Measurements from ENCODE around the gene RBMS3.
"Not testable (repeated sequence)": the region's sequence is repeated elsewhere in the genome, so short reads cannot be mapped to it uniquely, and the experiment has no call there.

DNA sequence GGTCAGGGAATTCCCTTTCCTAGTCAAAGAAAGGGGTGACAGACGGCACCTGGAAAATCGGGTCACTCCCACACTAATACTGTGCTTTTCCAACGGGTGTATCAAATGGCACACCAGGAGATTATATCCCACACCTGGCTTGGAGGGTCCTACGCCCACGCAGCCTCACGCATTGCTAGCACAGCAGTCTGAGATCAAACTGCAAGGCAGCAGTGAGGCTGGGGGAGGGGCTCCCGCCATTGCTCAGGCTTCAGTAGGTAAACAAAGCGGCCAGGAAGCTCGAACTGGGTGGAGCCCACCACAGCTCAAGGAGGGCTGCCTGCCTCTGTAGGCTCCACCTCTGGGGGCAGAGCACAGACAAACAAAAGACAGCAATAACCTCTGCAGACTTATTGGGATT is 769.2 kb downstream of the RBMS3 start:
- TF ChIP-seq, protein P1, sequence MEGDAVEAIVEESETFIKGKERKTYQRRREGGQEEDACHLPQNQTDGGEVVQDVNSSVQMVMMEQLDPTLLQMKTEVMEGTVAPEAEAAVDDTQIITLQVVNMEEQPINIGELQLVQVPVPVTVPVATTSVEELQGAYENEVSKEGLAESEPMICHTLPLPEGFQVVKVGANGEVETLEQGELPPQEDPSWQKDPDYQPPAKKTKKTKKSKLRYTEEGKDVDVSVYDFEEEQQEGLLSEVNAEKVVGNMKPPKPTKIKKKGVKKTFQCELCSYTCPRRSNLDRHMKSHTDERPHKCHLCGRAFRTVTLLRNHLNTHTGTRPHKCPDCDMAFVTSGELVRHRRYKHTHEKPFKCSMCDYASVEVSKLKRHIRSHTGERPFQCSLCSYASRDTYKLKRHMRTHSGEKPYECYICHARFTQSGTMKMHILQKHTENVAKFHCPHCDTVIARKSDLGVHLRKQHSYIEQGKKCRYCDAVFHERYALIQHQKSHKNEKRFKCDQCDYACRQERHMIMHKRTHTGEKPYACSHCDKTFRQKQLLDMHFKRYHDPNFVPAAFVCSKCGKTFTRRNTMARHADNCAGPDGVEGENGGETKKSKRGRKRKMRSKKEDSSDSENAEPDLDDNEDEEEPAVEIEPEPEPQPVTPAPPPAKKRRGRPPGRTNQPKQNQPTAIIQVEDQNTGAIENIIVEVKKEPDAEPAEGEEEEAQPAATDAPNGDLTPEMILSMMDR (IDR thresholded peaks at IDR 0.05; ENCODE audit: insufficient read depth, low read depth, low read length): not testable (repeated sequence)
- not testable (repeated sequence) for TF ChIP-seq EZH2 (IDR thresholded peaks at IDR 0.05; ENCODE audit: insufficient read depth, low read length)
